MM.1S (cell line): ENCODE data around the gene FMN1.

ENCODE experiments used
- DNase-seq: peaks from one replicate; pipeline ENCODE4 v3.0.0-alpha.2; 2015
- H2AFZ ChIP-seq: fragments of 300-600 bp; sonication (generic); 2 replicates; pipeline ENCODE4 v1.6.0; 2016; ENCODE audit warnings: antibody characterized with exemption, low read length
- H3F3A ChIP-seq: fragments of 300-600 bp; sonication (generic); 2 replicates; pipeline ENCODE4 v1.6.1; 2016; ENCODE audit warnings: mild to moderate bottlenecking, antibody characterized with exemption, low read length, moderate library complexity, mixed read lengths; ENCODE audit not compliant: insufficient read depth
- H3K27ac ChIP-seq: fragments of 300-600 bp; sonication (generic); 2 replicates; pipeline ENCODE4 v1.5.1; 2016; ENCODE audit warnings: mild to moderate bottlenecking, low read length
- H3K27me3 ChIP-seq: fragments of 300-600 bp; sonication (generic); replicated peaks from 2 replicates; pipeline ENCODE4 v1.6.0; 2016; ENCODE audit warnings: low read length; ENCODE audit not compliant: insufficient read depth
- H3K36me3 ChIP-seq: fragments of 300-600 bp; sonication (generic); replicated peaks from 2 replicates; pipeline ENCODE4 v1.6.1; 2016; ENCODE audit warnings: mild to moderate bottlenecking, low read length, mixed read lengths; ENCODE audit not compliant: insufficient read depth
- H3K4me1 ChIP-seq: fragments of 300-600 bp; sonication (generic); 2 replicates; pipeline ENCODE4 v1.6.1; 2016; ENCODE audit warnings: low read length, mixed read lengths
- H3K4me2 ChIP-seq: fragments of 300-600 bp; sonication (generic); 2 replicates; pipeline ENCODE4 v1.6.0; 2016; ENCODE audit warnings: low read depth, low read length
- H3K4me3 ChIP-seq: fragments of 300-600 bp; sonication (generic); 2 replicates; pipeline ENCODE4 v1.5.1; 2016; ENCODE audit warnings: low read length, mixed read lengths
- H3K79me2 ChIP-seq: fragments of 300-600 bp; sonication (generic); 2 replicates; pipeline ENCODE4 v1.6.1; 2016; ENCODE audit warnings: mixed run types, low read length, mixed read lengths
- H3K9ac ChIP-seq: fragments of 300-600 bp; sonication (generic); 2 replicates; pipeline ENCODE4 v1.6.1; 2016; ENCODE audit warnings: low read length, mixed read lengths
- H3K9me2 ChIP-seq: fragments of 300-600 bp; sonication (generic); replicated peaks from 2 replicates; pipeline ENCODE4 v1.6.1; 2016; ENCODE audit warnings: mild to moderate bottlenecking, low read length, mixed read lengths; ENCODE audit not compliant: insufficient read depth
- H3K9me3 ChIP-seq: fragments of 300-600 bp; sonication (generic); replicated peaks from 2 replicates; pipeline ENCODE4 v1.6.1; 2016; ENCODE audit warnings: mild to moderate bottlenecking, low read length, mixed read lengths; ENCODE audit not compliant: insufficient read depth
- H4K20me1 ChIP-seq: fragments of 300-600 bp; sonication (generic); 2 replicates; pipeline ENCODE4 v1.6.1; 2016; ENCODE audit warnings: mild to moderate bottlenecking, low read length, moderate library complexity, mixed read lengths; ENCODE audit not compliant: insufficient read depth
- CTCF ChIP-seq: fragments of 300-600 bp; sonication (generic); IDR thresholded peaks from 2 replicates; pipeline ENCODE4 v1.5.1; 2016; ENCODE audit warnings: antibody characterized with exemption, low read length, mixed read lengths
- EZH2 ChIP-seq: fragments of 300-600 bp; sonication (generic); optimal IDR thresholded peaks from 2 replicates; pipeline ENCODE3; 2017; ENCODE audit warnings: low read depth, mild to moderate bottlenecking, antibody characterized with exemption, low read length, mixed read lengths
- EZH2phosphoT487 ChIP-seq: fragments of 300-600 bp; sonication (generic); IDR thresholded peaks from 2 replicates; pipeline ENCODE4 v1.6.1; 2018; ENCODE audit warnings: antibody characterized with exemption, low read length

FMN1 gene

GRCh38 chr15:33034588-33034987 is 159.9 kb downstream of the FMN1 start:
- Histone ChIP-seq H3F3A (no peaks in the 10 kb centered on the region), H3K4me1 (peaks cover 15% of the 10 kb centered on the region), H3K9me2 (no peaks in the 10 kb centered on the region), H3K27me3 (no peaks in the 10 kb centered on the region), H3K9me3 (no peaks in the 10 kb centered on the region), H3K4me3 (no peak overlapping the region), H3K36me3 (no peaks in the 10 kb centered on the region), H3K9ac (no peak overlapping the region), H3K27ac (no peak overlapping the region), H4K20me1 (no peaks in the 10 kb centered on the region), H3K4me2 (no peak overlapping the region), H3K79me2 (no peaks in the 10 kb centered on the region; the same call in 1 of the 2 replicates), H2AFZ (no peak overlapping the region)
- TF ChIP-seq CTCF (no peak), EZH2 (no peak), EZH2phosphoT487 (no peak)
- DNase-seq: no peak

- Histone ChIP-seq H3K9ac (no peak overlapping the region), H4K20me1 (no peaks in the 10 kb centered on the region), H3K4me3 (no peak overlapping the region), H3K36me3 (no peaks in the 10 kb centered on the region), H3K9me2 (no peaks in the 10 kb centered on the region), H2AFZ (no peak overlapping the region), H3K27me3 (no peaks in the 10 kb centered on the region), H3K79me2 (no peaks in the 10 kb centered on the region; the same call in 1 of the 2 replicates), H3K9me3 (no peaks in the 10 kb centered on the region), H3K4me1 (peaks cover 25% of the 10 kb centered on the region), H3F3A (no peaks in the 10 kb centered on the region), H3K27ac (no peak overlapping the region), H3K4me2 (no peak overlapping the region; the same call in 1 of the 2 replicates)
- no peak for DNase-seq
- TF ChIP-seq EZH2 (no peak), CTCF (no peak), EZH2phosphoT487 (no peak)
These were observed 162.5 kb downstream of the FMN1 start for GRCh38 chr15:33032053-33032452.

- no peaks in the 10 kb centered on the region; the same call in 1 of the 2 replicates for H3K79me2 ChIP-seq
- H3F3A ChIP-seq: no peaks in the 10 kb centered on the region
- H3K9me2 ChIP-seq: no peaks in the 10 kb centered on the region
- peak overlapping the region; percentile 13; the same call in 1 of the 2 replicates for H2AFZ ChIP-seq
- H3K4me3 ChIP-seq: no peak overlapping the region
- H3K9me3 ChIP-seq: no peaks in the 10 kb centered on the region
- H4K20me1 ChIP-seq: no peaks in the 10 kb centered on the region
- H3K27ac ChIP-seq: no peak overlapping the region
- no peaks in the 10 kb centered on the region for H3K27me3 ChIP-seq
- DNase-seq: no peak
- peak overlapping the region; percentile 43; the same call in 1 of the 2 replicates for H3K4me2 ChIP-seq
- H3K4me1 ChIP-seq: peaks cover 25% of the 10 kb centered on the region
- H3K36me3 ChIP-seq: no peaks in the 10 kb centered on the region
- TF ChIP-seq EZH2phosphoT487: no peak
- TF ChIP-seq CTCF: no peak
- TF ChIP-seq EZH2: no peak
- no peak overlapping the region for H3K9ac ChIP-seq
These were observed 163.1 kb downstream of the FMN1 start for GRCh38 chr15:33031324-33031821.
